PFSK-1 (cell line): ENCODE data around the gene USP38.

Experiments
- FOXP2 ChIP-seq: optimal IDR thresholded peaks from 2 replicates; pipeline ENCODE3; 2011; ENCODE audit warnings: borderline replicate concordance, control low read depth, inconsistent platforms; ENCODE audit not compliant: insufficient read depth; ENCODE audit errors: extremely low read length, extremely low read depth
- POLR2AphosphoS5 ChIP-seq: IDR thresholded peaks from 2 replicates; pipeline ENCODE4 v1.6.1; 2012; ENCODE audit warnings: low read depth, mild to moderate bottlenecking, control low read depth, low read length, moderate library complexity
- REST ChIP-seq, 2 experiments: IDR thresholded peaks; 2 replicates each; pipeline versions ENCODE4 v1.6.1 to v1.8.0; 2011 to 2012; ENCODE audit warnings: low read depth in 2 of 2, low read length in 2 of 2, control low read depth in 1 of 2, inconsistent platforms in 1 of 2, mild to moderate bottlenecking in 1 of 2, moderate library complexity in 1 of 2; ENCODE audit not compliant: insufficient read depth in 1 of 2
- SIN3A ChIP-seq: IDR thresholded peaks from 2 replicates; pipeline ENCODE4 v1.6.1; 2012; ENCODE audit warnings: mild to moderate bottlenecking, low read length, moderate library complexity, borderline replicate concordance; ENCODE audit not compliant: insufficient read depth
- TAF1 ChIP-seq: IDR thresholded peaks from 2 replicates; pipeline ENCODE4 v1.6.1; 2012; ENCODE audit warnings: low read length, control low read depth, borderline replicate concordance; ENCODE audit not compliant: insufficient read depth

Gene USP38

DNA sequence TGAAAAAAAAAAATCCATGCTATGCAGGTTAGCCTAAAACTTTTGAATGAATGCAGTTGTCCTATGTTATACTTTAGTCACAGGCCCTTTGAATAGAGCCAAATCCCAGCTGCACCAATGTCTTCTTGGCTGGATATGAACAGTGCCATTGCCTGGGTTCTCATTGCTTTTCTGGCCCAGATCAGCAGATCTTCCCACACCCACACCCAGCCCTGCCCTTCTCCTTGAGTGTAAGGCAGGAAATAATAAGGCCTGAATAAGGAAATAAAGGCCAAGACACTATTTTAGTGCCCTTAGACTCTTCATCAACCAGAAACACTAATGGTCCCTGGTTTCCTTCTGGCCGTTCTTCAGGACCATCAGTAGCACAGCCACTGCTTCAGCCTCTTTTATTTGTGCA lies 66.6 kb downstream of the USP38 start:
- TF ChIP-seq REST (IDR thresholded peaks at IDR 0.05; ENCODE audit: insufficient read depth in 1 of 2, low read depth in 2 of 2, low read length in 2 of 2) (no peak), SIN3A (no peak)

DNA sequence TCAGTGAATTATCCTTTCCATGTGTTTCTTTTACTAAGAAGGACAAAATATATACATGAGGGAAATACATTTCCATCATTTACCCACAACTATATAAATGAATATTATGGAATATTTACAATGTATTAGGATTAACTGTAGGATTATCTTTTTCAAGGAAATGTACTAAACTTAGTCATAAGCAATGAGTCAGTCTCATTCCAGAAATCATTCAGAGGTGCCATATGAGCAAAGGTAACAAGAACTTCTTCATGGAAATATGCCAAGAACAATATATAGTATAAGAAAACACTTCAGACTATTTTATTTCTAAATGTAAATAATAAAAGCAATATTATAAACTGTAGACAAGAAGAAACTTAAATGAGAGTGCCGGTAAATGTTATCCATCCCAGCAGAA lies 67.1 kb downstream of the USP38 start:
- TF ChIP-seq REST (IDR thresholded peaks at IDR 0.05; ENCODE audit: insufficient read depth in 1 of 2, low read depth in 2 of 2, low read length in 2 of 2) (no peak), POLR2AphosphoS5 (no peak), TAF1 (no peak), SIN3A (no peak), FOXP2 (no peak)

- TF ChIP-seq POLR2AphosphoS5 (no peak), SIN3A (no peak), FOXP2 (no peak)
Measured at GRCh38 chr4:143252478-143252877, 67.8 kb downstream of the USP38 start.

DNA sequence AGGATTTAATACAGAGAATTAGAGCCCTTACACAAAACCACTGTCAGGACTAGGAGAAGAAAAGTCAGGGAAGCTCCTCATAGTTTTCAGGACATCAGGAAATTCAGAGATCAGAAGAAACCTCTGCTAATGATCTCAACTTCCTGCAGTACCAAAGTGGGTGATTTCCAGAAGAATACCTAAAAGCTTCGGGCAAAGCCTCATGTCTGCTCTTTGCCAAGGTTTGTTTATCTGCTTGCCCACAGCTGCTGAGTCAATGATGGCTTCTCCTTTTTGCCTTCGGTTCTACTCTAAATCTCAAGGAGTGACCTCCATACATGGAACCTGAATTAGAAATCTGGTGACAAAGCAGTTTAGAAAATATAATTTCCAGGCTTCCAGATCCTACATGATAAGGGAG lies 68.4 kb downstream of the USP38 start:
- TF ChIP-seq POLR2AphosphoS5 = no peak
- TF ChIP-seq FOXP2 = no peak
- no peak for TF ChIP-seq REST (IDR thresholded peaks at IDR 0.05; ENCODE audit: insufficient read depth in 1 of 2, low read depth in 2 of 2, low read length in 2 of 2)

GRCh38 chr4:143254491-143255226 lies 69.9 kb downstream of the USP38 start:
- TF ChIP-seq POLR2AphosphoS5 (no peak), SIN3A (no peak), FOXP2 (no peak), REST (IDR thresholded peaks at IDR 0.05; ENCODE audit: insufficient read depth in 1 of 2, low read depth in 2 of 2, low read length in 2 of 2) (no peak), TAF1 (no peak)
